Osteocyte (in vitro differentiated cells): ENCODE data around the gene LCT. TPM values are rescaled to one million over a fixed set of nuclear protein-coding genes. Genes with fewer than 3 reads are reported as not detected.

Experiments
- DNase-seq: peaks from one replicate; pipeline ENCODE4 v3.0.0; 2021; ENCODE audit warnings: mixed read lengths; ENCODE audit not compliant: unreplicated experiment; ENCODE audit errors: extremely low spot score
- H3K27ac Mint-ChIP-seq: one replicate; pipeline ENCODE4 v1.8.0; 2021; ENCODE audit warnings: mild to moderate bottlenecking, mixed read lengths; ENCODE audit not compliant: unreplicated experiment
- H3K27me3 Mint-ChIP-seq: one replicate; pipeline ENCODE4 v1.8.0; 2021; ENCODE audit warnings: mixed read lengths; ENCODE audit not compliant: unreplicated experiment
- H3K36me3 Mint-ChIP-seq: one replicate; pipeline ENCODE4 v1.8.0; 2021; ENCODE audit warnings: mixed read lengths; ENCODE audit not compliant: unreplicated experiment
- H3K4me1 Mint-ChIP-seq: one replicate; pipeline ENCODE4 v1.8.0; 2021; ENCODE audit warnings: mixed read lengths; ENCODE audit not compliant: unreplicated experiment
- H3K4me3 Mint-ChIP-seq: one replicate; pipeline ENCODE4 v1.8.0; 2021; ENCODE audit warnings: mild to moderate bottlenecking, moderate library complexity, mixed read lengths; ENCODE audit not compliant: unreplicated experiment
- H3K9me3 Mint-ChIP-seq: one replicate; pipeline ENCODE4 v1.8.0; 2021; ENCODE audit warnings: mixed read lengths; ENCODE audit not compliant: unreplicated experiment
- total RNA-seq: library from RNA; stranded (reverse); gene quantifications from 2 replicates; pipeline ENCODE4 v1.2.1, GENCODE V29; 2021
- TF ChIP-seq, protein P1 (sequence below): fragments of 200-600 bp; sonication (generic); IDR thresholded peaks from 2 replicates; pipeline ENCODE4 v1.5.0; 2021; ENCODE audit warnings: antibody characterized with exemption, mild to moderate bottlenecking, moderate library complexity

LCT gene
- total RNA-seq, 1 donor from 2014 or later: not detected

DNA sequence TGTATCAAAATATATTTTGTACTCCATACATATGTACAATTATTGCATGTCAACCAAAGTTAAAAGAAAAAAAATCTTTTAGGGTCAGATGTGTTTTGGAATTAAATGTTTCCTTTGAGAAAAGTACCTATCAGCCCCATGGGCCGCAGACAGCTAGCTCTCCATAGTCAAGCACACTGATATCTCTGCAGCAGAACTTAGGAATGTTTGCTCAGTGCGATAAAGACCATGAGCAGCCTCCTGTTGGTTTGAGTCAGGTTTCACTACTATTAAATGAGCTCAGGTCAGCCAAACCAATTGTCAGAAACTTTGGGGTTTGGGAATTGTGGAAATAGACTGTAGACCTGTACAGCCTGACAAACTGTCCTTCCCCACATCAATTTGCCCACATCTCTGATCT is 33.7 kb downstream of the LCT start:
- H3K27me3 Mint-ChIP-seq: no peaks in the 10 kb centered on the region
- TF ChIP-seq, protein P1, sequence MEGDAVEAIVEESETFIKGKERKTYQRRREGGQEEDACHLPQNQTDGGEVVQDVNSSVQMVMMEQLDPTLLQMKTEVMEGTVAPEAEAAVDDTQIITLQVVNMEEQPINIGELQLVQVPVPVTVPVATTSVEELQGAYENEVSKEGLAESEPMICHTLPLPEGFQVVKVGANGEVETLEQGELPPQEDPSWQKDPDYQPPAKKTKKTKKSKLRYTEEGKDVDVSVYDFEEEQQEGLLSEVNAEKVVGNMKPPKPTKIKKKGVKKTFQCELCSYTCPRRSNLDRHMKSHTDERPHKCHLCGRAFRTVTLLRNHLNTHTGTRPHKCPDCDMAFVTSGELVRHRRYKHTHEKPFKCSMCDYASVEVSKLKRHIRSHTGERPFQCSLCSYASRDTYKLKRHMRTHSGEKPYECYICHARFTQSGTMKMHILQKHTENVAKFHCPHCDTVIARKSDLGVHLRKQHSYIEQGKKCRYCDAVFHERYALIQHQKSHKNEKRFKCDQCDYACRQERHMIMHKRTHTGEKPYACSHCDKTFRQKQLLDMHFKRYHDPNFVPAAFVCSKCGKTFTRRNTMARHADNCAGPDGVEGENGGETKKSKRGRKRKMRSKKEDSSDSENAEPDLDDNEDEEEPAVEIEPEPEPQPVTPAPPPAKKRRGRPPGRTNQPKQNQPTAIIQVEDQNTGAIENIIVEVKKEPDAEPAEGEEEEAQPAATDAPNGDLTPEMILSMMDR: no peak
- no peak overlapping the region for H3K27ac Mint-ChIP-seq
- no peaks in the 10 kb centered on the region for H3K9me3 Mint-ChIP-seq
- H3K4me3 Mint-ChIP-seq: no peak overlapping the region
- DNase-seq: no peak
- H3K36me3 Mint-ChIP-seq: no peaks in the 10 kb centered on the region
- no peaks in the 10 kb centered on the region for H3K4me1 Mint-ChIP-seq

DNA sequence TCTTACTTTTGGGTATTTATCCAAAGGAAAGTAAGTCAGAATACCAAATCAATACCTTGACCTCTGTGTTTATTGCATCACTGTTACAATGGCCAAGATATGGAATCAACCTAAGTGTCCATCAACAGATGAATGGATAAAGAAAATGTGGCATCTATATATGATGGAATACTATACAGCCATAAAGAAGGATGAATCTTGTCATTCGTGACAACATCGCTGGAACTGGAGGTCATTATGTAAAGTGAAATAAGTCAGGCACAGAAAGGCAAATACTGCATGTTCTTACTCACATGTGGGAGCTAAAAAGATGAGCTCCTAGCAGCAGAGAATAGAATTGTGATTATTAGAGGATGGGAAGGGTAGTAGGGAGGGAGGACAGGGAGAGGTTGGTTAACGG is 34.6 kb downstream of the LCT start:
- no peaks in the 10 kb centered on the region for H3K27me3 Mint-ChIP-seq
- TF ChIP-seq, protein P1: no peak
- no peaks in the 10 kb centered on the region for H3K9me3 Mint-ChIP-seq
- peaks cover 2% of the 10 kb centered on the region for H3K4me1 Mint-ChIP-seq
- no peak for DNase-seq
- H3K27ac Mint-ChIP-seq: no peak overlapping the region
- H3K36me3 Mint-ChIP-seq: no peaks in the 10 kb centered on the region
- no peak overlapping the region for H3K4me3 Mint-ChIP-seq

DNA sequence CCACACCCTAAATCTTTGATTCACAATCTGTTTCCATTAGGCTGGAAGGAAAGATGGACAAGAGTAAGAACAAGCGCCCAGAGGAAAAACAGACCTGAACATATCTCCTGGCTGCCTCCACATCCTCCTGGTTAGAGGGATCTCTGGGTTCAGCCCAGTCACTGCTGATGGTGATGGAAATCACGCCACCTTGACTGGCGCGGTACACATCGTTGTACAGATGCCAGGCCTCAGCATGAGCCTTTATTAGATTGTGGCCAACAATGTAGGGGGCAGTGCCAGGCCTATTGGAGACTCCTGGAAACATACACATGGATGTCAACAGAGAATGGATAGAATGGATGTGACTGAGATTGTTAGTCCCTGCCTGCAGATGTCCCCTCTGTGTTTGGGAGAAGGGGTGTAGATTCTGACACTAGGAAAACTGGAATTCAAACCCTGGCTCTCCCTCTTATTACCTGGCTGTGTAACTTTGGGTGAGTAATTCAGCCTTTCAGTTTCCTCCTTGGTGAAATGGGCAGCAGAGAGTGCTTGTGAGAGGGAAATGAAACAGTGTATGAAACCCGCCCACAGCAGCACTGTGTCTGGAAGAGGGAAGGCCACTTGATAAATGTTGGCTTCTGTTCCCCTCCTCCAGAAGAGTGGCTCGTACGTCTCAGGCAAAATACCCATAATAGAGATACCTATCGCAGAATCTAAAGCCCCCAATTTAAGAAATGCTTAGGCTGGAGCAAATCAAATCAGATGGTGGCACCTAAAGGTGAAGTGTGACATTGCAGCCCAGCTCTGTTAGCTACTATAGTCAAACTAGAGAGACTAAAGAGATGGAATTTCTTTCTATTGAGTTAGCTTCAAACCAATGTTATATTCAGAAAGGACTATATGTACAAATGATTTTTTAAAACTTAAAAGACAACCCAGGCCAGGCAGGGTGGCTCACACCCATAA is 36.2 kb downstream of the LCT start:
- H3K27me3 Mint-ChIP-seq: no peaks in the 10 kb centered on the region
- no peak overlapping the region for H3K4me3 Mint-ChIP-seq
- H3K36me3 Mint-ChIP-seq: no peaks in the 10 kb centered on the region
- DNase-seq: peak; percentile 64
- H3K9me3 Mint-ChIP-seq: no peaks in the 10 kb centered on the region
- peaks cover 2% of the 10 kb centered on the region for H3K4me1 Mint-ChIP-seq
- no peak overlapping the region for H3K27ac Mint-ChIP-seq
- TF ChIP-seq, protein P1: no peak

DNA sequence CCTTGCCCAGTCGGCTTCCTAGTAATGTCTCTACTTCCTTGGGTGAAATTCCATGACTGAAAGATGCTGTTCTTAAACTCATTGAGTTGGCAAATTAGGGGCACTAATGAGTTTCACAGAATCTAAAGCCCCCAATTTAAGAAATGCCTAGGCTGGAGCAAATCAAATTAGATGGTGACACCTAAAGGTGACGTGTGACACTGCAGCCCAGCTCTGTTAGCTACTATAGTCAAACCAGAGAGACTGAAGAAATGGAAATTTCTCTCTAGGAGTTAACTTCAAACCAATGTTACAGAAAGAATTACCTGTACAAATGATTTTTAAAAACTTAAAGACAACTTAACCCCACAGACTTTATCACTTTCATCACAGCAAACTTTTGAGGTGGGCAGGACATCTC is 37.2 kb downstream of the LCT start:
- H3K4me3 Mint-ChIP-seq: no peak overlapping the region
- no peak for DNase-seq
- no peak overlapping the region for H3K27ac Mint-ChIP-seq
- TF ChIP-seq, protein P1: no peak
- H3K27me3 Mint-ChIP-seq: no peaks in the 10 kb centered on the region
- H3K9me3 Mint-ChIP-seq: no peaks in the 10 kb centered on the region
- peaks cover 5% of the 10 kb centered on the region for H3K4me1 Mint-ChIP-seq
- no peaks in the 10 kb centered on the region for H3K36me3 Mint-ChIP-seq

DNA sequence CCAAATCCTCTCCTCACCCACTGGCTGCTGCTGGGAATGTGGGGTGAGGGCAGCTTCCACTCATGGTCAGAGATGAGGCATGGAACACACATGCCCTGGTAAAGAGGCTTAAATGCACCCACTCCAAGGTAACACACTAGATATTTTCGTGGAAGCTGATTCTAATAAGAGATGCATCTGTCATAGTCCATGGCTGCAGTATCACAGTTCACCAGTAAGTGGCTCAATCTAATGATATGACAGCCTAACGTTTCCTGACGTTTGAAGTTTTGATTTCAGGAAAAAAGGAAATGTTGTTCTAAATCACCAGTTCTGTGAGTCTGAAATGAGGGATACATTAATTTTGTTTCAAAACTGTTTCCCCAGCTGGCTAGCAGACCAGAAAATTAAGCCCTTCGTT is 38.2 kb downstream of the LCT start:
- TF ChIP-seq, protein P1: peak; percentile 33
- Mint-ChIP-seq H3K36me3 (no peaks in the 10 kb centered on the region), H3K9me3 (no peaks in the 10 kb centered on the region), H3K27me3 (no peaks in the 10 kb centered on the region), H3K27ac (no peak overlapping the region), H3K4me3 (no peak overlapping the region), H3K4me1 (peaks cover 5% of the 10 kb centered on the region)
- DNase-seq: no peak
